NB4 (cell line): ENCODE data around the gene NT5E.
"Not testable (repeated sequence)": the region's sequence is repeated elsewhere in the genome, so short reads cannot be mapped to it uniquely, and the experiment has no call there.

Experiments
- DNase-seq: peaks from one replicate; pipeline ENCODE4 v3.0.0; 2010; ENCODE audit warnings: low read depth
- H3K4me3 ChIP-seq: one replicate; pipeline ENCODE4 v1.5.1; 2011; ENCODE audit warnings: mild to moderate bottlenecking, low read depth, low read length, moderate library complexity
- CTCF ChIP-seq: IDR thresholded peaks from one replicate; pipeline ENCODE4 v1.5.1; 2012; ENCODE audit warnings: low read depth, low read length
- MAX ChIP-seq: IDR thresholded peaks from 2 replicates; pipeline ENCODE4 v1.6.1; 2011; ENCODE audit warnings: low read depth, low read length
- MYC ChIP-seq: IDR thresholded peaks from 2 replicates; pipeline ENCODE4 v1.6.1; 2011; ENCODE audit warnings: low read depth, low read length
- POLR2A ChIP-seq: IDR thresholded peaks from 2 replicates; pipeline ENCODE4 v1.6.1; 2011; ENCODE audit warnings: mild to moderate bottlenecking; ENCODE audit not compliant: insufficient read length; ENCODE audit errors: extremely low read depth

NT5E gene

GRCh38 chr6:85403331-85404015 lies 46.4 kb upstream of the NT5E start:
- H3K4me3 ChIP-seq, result no peak overlapping the region
- TF ChIP-seq MAX (no peak), POLR2A (no peak), CTCF (no peak), MYC (no peak)
- no peak for DNase-seq

GRCh38 chr6:85404016-85404563 lies 45.8 kb upstream of the NT5E start:
- DNase-seq, result not testable (repeated sequence)

GRCh38 chr6:85404564-85405174 lies 45.2 kb upstream of the NT5E start:
- no peak overlapping the region for H3K4me3 ChIP-seq
- no peak for DNase-seq
- TF ChIP-seq CTCF, result no peak
- TF ChIP-seq MYC, result no peak
- TF ChIP-seq POLR2A, result no peak
- TF ChIP-seq MAX, result no peak

More at GRCh38 chr6:85404016-85404563, 45.8 kb upstream of the NT5E start:
- H3K4me3 ChIP-seq, result not testable (repeated sequence)

- DNase-seq, result no peak
- TF ChIP-seq POLR2A (no peak), MAX (no peak), CTCF (no peak), MYC (no peak)
- H3K4me3 ChIP-seq, result no peak overlapping the region
Observed at GRCh38 chr6:85405175-85405852, 44.6 kb upstream of the NT5E start.

GRCh38 chr6:85405853-85406198 lies 44.1 kb upstream of the NT5E start:
- H3K4me3 ChIP-seq, result no peak overlapping the region
- DNase-seq, result no peak
- TF ChIP-seq CTCF (no peak), MYC (no peak), MAX (no peak), POLR2A (no peak)

- no peak for DNase-seq
- no peak for TF ChIP-seq MAX
- no peak for TF ChIP-seq CTCF
- no peak for TF ChIP-seq MYC
- no peak for TF ChIP-seq POLR2A
- H3K4me3 ChIP-seq, result no peak overlapping the region
Observed at GRCh38 chr6:85406641-85407075, 43.2 kb upstream of the NT5E start.
